Astrocyte (in vitro differentiated cells and primary cell): ENCODE measurements around the gene TMEM143. TPM values are rescaled to one million over a fixed set of nuclear protein-coding genes. Genes with fewer than 3 reads are reported as not detected.

Source experiments
- DNase-seq: peaks from one replicate; pipeline ENCODE4 v3.0.0-alpha.2; 2010; ENCODE audit warnings: low read depth
- FAIRE-seq: peaks from 2 replicates; lab custom pipeline; 2011; peaks lifted over from hg19 to GRCh38; lab: Jason Lieb, UNC
- H2AFZ ChIP-seq: 2 replicates; pipeline ENCODE4 v1.6.0; 2012; ENCODE audit warnings: low read depth, low read length, inconsistent platforms
- H3K27ac ChIP-seq: 2 replicates; pipeline ENCODE4 v1.5.1; 2011; ENCODE audit warnings: low read depth, low read length, inconsistent platforms
- H3K27me3 ChIP-seq: 2 replicates; pipeline ENCODE4 v1.6.0; 2011; ENCODE audit warnings: low read length, inconsistent platforms; ENCODE audit not compliant: insufficient read depth
- H3K36me3 ChIP-seq: 2 replicates; pipeline ENCODE4 v1.5.1; 2011; ENCODE audit warnings: low read length, inconsistent platforms; ENCODE audit not compliant: insufficient read depth
- H3K4me1 ChIP-seq: 2 replicates; pipeline ENCODE4 v1.5.1; 2011; ENCODE audit warnings: low read length, inconsistent platforms; ENCODE audit not compliant: insufficient read depth
- H3K4me2 ChIP-seq: 2 replicates; pipeline ENCODE4 v1.6.0; 2012; ENCODE audit warnings: low read length, inconsistent platforms
- H3K4me3 ChIP-seq: 2 replicates; pipeline ENCODE4 v1.5.1; 2011; ENCODE audit warnings: low read depth, mild to moderate bottlenecking, low read length, inconsistent platforms; ENCODE audit not compliant: insufficient read depth
- H3K79me2 ChIP-seq: 2 replicates; pipeline ENCODE4 v1.6.0; 2012; ENCODE audit warnings: mild to moderate bottlenecking, low read length, inconsistent platforms; ENCODE audit not compliant: insufficient read depth
- H3K9ac ChIP-seq: 2 replicates; pipeline ENCODE4 v1.6.0; 2012; ENCODE audit warnings: mild to moderate bottlenecking, low read length, inconsistent platforms
- H3K9me3 ChIP-seq: 2 replicates; pipeline ENCODE4 v1.5.1; 2012; ENCODE audit warnings: low read depth, mild to moderate bottlenecking, low read length, inconsistent platforms; ENCODE audit not compliant: insufficient read depth
- H4K20me1 ChIP-seq: 2 replicates; pipeline ENCODE4 v1.6.0; 2012; ENCODE audit warnings: low read length, inconsistent platforms; ENCODE audit not compliant: insufficient read depth
- H3K27ac Mint-ChIP-seq: one replicate; pipeline ENCODE4 v1.8.0; 2021; ENCODE audit warnings: mild to moderate bottlenecking, mixed read lengths; ENCODE audit not compliant: unreplicated experiment
- H3K27me3 Mint-ChIP-seq: one replicate; pipeline ENCODE4 v1.8.0; 2021; ENCODE audit warnings: low read depth, mixed read lengths; ENCODE audit not compliant: unreplicated experiment
- H3K36me3 Mint-ChIP-seq: one replicate; pipeline ENCODE4 v1.8.0; 2021; ENCODE audit warnings: low read depth, mixed read lengths; ENCODE audit not compliant: unreplicated experiment
- H3K4me1 Mint-ChIP-seq: one replicate; pipeline ENCODE4 v1.8.0; 2021; ENCODE audit warnings: low read depth, mixed read lengths; ENCODE audit not compliant: unreplicated experiment
- H3K4me3 Mint-ChIP-seq: one replicate; pipeline ENCODE4 v1.8.0; 2021; ENCODE audit warnings: mild to moderate bottlenecking, moderate library complexity, mixed read lengths; ENCODE audit not compliant: unreplicated experiment
- H3K9me3 Mint-ChIP-seq: one replicate; pipeline ENCODE4 v1.8.0; 2021; ENCODE audit warnings: mild to moderate bottlenecking, mixed read lengths; ENCODE audit not compliant: unreplicated experiment
- CTCF ChIP-seq: IDR thresholded peaks from 2 replicates; pipeline ENCODE4 v1.5.1; 2011; ENCODE audit warnings: low read depth, mild to moderate bottlenecking, inconsistent platforms, low read length, moderate library complexity; ENCODE audit not compliant: insufficient read depth
- EZH2 ChIP-seq: IDR thresholded peaks from 2 replicates; pipeline ENCODE4 v1.6.1; 2012; ENCODE audit warnings: mild to moderate bottlenecking, low read length, inconsistent platforms; ENCODE audit not compliant: insufficient read depth
- total RNA-seq: library from RNA; stranded (reverse); gene quantifications from 2 replicates; pipeline ENCODE4 v1.2.1, GENCODE V29; 2021

The TMEM143 gene
- total RNA-seq, 1 donor from 2014 or later = 8.7 TPM

GRCh38 chr19:48348737-48349136 is 15.0 kb downstream of the TMEM143 start:
- Mint-ChIP-seq H3K27me3 (peaks cover 2% of the 10 kb centered on the region), H3K27ac (no peak overlapping the region), H3K36me3 (peaks cover 4% of the 10 kb centered on the region), H3K4me3 (no peak overlapping the region), H3K4me1 (peaks cover 6% of the 10 kb centered on the region), H3K9me3 (peaks cover 2% of the 10 kb centered on the region)
- TF ChIP-seq CTCF (no peak), EZH2 (no peak)
- Histone ChIP-seq H3K27ac (no peak overlapping the region), H3K36me3 (no peaks in the 10 kb centered on the region), H3K4me3 (no peak overlapping the region), H3K27me3 (no peaks in the 10 kb centered on the region), H2AFZ (no peak overlapping the region), H3K4me1 (no peaks in the 10 kb centered on the region), H3K79me2 (no peaks in the 10 kb centered on the region), H3K9ac (no peak overlapping the region), H3K4me2 (no peak overlapping the region), H4K20me1 (no peaks in the 10 kb centered on the region), H3K9me3 (no peaks in the 10 kb centered on the region)
- DNase-seq (no peak), FAIRE-seq (no peak)

DNA sequence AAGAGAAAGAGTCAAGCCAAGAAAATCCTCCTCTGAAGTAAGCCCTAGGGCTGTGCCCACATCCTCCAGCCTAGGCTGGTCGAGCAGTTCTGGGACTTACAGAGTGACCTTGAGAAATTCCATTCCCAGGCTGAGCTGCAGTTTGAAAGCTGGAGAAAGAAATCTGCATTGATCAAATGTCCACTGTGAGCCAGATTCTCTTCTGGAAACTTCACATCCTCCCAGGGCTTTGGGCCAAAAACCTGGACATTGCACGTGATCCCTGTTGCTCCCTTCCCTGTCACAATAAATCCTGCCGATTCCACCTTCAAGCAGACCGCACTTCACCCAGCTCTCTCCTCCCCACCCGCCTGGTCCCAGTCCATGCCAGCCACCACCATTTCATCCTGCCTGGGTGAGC is 15.7 kb downstream of the TMEM143 start:
- H2AFZ ChIP-seq = no peak overlapping the region
- no peak overlapping the region for H3K27ac ChIP-seq
- H3K4me1 Mint-ChIP-seq = peaks cover 3% of the 10 kb centered on the region
- DNase-seq (no peak), FAIRE-seq (no peak)
- H3K79me2 ChIP-seq = no peaks in the 10 kb centered on the region
- H3K4me1 ChIP-seq = no peaks in the 10 kb centered on the region
- no peak overlapping the region for H3K4me3 Mint-ChIP-seq
- TF ChIP-seq EZH2 = no peak
- no peak for TF ChIP-seq CTCF
- peaks cover 2% of the 10 kb centered on the region for H3K9me3 Mint-ChIP-seq
- no peaks in the 10 kb centered on the region for H4K20me1 ChIP-seq
- H3K36me3 Mint-ChIP-seq = peaks cover 4% of the 10 kb centered on the region
- H3K27ac Mint-ChIP-seq = no peak overlapping the region
- no peak overlapping the region for H3K9ac ChIP-seq
- H3K4me3 ChIP-seq = no peak overlapping the region
- peaks cover 2% of the 10 kb centered on the region for H3K27me3 Mint-ChIP-seq
- no peaks in the 10 kb centered on the region for H3K9me3 ChIP-seq
- H3K27me3 ChIP-seq = no peaks in the 10 kb centered on the region
- H3K36me3 ChIP-seq = no peaks in the 10 kb centered on the region
- no peak overlapping the region for H3K4me2 ChIP-seq

DNA sequence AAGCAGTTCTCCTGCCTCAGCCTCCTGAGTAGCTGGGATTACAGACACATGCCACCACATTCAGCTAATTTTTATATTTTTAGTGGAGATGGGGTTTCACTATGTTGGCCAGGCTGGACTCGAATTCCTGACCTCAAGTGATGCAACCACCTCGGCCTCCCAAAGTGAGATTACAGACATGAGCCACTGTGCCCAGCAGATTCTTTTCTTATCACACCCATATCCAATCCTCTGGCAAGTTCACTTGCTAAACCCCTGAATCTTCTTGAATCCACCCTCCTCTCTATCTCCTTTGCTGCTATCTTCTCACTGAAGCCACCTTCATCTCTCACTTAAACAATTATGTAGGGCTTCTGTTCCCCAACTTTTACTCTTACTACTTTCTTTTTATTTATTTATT is 17.5 kb downstream of the TMEM143 start:
- peaks cover 4% of the 10 kb centered on the region for H3K36me3 Mint-ChIP-seq
- no peak overlapping the region for H3K27ac ChIP-seq

More for the DNA sequence above, 17.5 kb downstream of the TMEM143 start:
- Histone ChIP-seq H2AFZ (no peak overlapping the region), H3K27me3 (no peaks in the 10 kb centered on the region), H3K4me2 (no peak overlapping the region), H3K79me2 (no peaks in the 10 kb centered on the region), H3K9ac (no peak overlapping the region), H3K4me1 (no peaks in the 10 kb centered on the region), H3K4me3 (no peak overlapping the region), H3K9me3 (no peaks in the 10 kb centered on the region), H4K20me1 (no peaks in the 10 kb centered on the region), H3K36me3 (no peaks in the 10 kb centered on the region)
- Mint-ChIP-seq H3K27me3 (peaks cover 2% of the 10 kb centered on the region), H3K27ac (no peak overlapping the region), H3K4me1 (peaks cover 3% of the 10 kb centered on the region), H3K4me3 (no peak overlapping the region), H3K9me3 (peaks cover 5% of the 10 kb centered on the region)
- FAIRE-seq = no peak
- no peak for DNase-seq
- no peak for TF ChIP-seq EZH2
- TF ChIP-seq CTCF = no peak
